OCI-LY3 (cell line): ENCODE data around the gene TTLL9.

Source experiments
- H2AFZ ChIP-seq: fragments of 200-600, 300-600 bp; shearing (Covaris generic); 2 replicates; pipeline ENCODE4 v1.6.0; 2014; ENCODE audit warnings: antibody characterized with exemption, low read depth, low read length
- H3K27ac ChIP-seq: fragments of 200-600, 300-600 bp; sonication (generic); 2 replicates; pipeline ENCODE4 v1.5.1; 2014; ENCODE audit warnings: mild to moderate bottlenecking, low read length, moderate library complexity, mixed read lengths
- H3K27me3 ChIP-seq: fragments of 200-600, 300-600 bp; sonication (generic); 2 replicates; pipeline ENCODE4 v1.6.1; 2014; ENCODE audit warnings: low read depth, low read length, mixed read lengths
- H3K36me3 ChIP-seq: fragments of 200-600, 300-600 bp; sonication (generic); replicated peaks from 2 replicates; pipeline ENCODE3; 2014; ENCODE audit warnings: low read depth, low read length, mixed read lengths
- H3K4me1 ChIP-seq: fragments of 300-600, 200-600 bp; sonication (generic); 2 replicates; pipeline ENCODE4 v1.6.1; 2014; ENCODE audit warnings: low read length, mixed read lengths
- H3K4me2 ChIP-seq: fragments of 200-600, 300-600 bp; sonication (generic); 2 replicates; pipeline ENCODE4 v1.6.1; 2014; ENCODE audit warnings: low read length, mixed read lengths
- H3K4me3 ChIP-seq: fragments of 300-600, 200-600 bp; sonication (generic); 2 replicates; pipeline ENCODE4 v1.5.1; 2014; ENCODE audit warnings: antibody characterized with exemption, mild to moderate bottlenecking, low read length, moderate library complexity
- H3K79me2 ChIP-seq: fragments of 300-600, 200-600 bp; shearing (Covaris generic); 2 replicates; pipeline ENCODE4 v1.6.1; 2014; ENCODE audit warnings: mild to moderate bottlenecking, low read length, mixed read lengths
- H3K9ac ChIP-seq: fragments of 300-600, 200-600 bp; shearing (Covaris generic); 2 replicates; pipeline ENCODE4 v1.6.0; 2014; ENCODE audit warnings: mild to moderate bottlenecking, low read length, moderate library complexity
- H3K9me3 ChIP-seq: fragments of 200-600, 300-600 bp; shearing (Covaris generic); 2 replicates; pipeline ENCODE4 v1.6.1; 2014; ENCODE audit warnings: low read length, mixed read lengths; ENCODE audit not compliant: insufficient read depth
- H4K20me1 ChIP-seq: fragments of 200-600, 300-600 bp; sonication (generic); 2 replicates; pipeline ENCODE4 v1.6.1; 2016; ENCODE audit warnings: low read length, mixed read lengths; ENCODE audit not compliant: insufficient read depth
- EZH2phosphoT487 ChIP-seq: fragments of 200-600 bp; shearing (Covaris generic); IDR thresholded peaks from 2 replicates; pipeline ENCODE4 v1.6.1; 2018; ENCODE audit warnings: antibody characterized with exemption, mixed run types, low read depth
- TF ChIP-seq, protein P1 (sequence below): fragments of 200-600, 300-600 bp; sonication (generic); IDR thresholded peaks from 2 replicates; pipeline ENCODE4 v1.5.1; 2014; ENCODE audit warnings: antibody characterized with exemption, low read length, low read depth

The TTLL9 gene

DNA sequence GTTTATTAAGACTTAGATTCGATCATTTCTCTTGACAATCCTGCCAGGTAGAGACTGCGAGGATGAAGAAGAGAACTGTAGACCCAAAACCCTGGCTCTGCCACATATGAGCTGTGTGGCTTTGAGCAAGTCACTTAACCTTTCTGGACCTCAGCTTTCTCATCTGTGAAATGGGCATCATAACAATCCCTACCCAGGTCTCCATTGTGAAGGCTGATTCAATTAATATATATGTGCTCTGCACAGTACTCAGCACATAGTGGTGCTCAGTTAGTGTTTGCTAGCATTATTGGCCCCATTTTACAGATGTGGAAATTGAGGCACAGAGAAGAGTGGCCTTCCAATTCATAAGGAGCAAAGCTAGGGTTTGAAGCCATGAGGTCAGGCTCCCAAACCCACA is 105.4 kb downstream of the TTLL9 start:
- peaks cover 6% of the 10 kb centered on the region; the same call in 1 of the 2 replicates for H4K20me1 ChIP-seq
- no peak overlapping the region for H2AFZ ChIP-seq
- no peaks in the 10 kb centered on the region for H3K79me2 ChIP-seq
- H3K27ac ChIP-seq, result no peak overlapping the region
- H3K9me3 ChIP-seq, result no peaks in the 10 kb centered on the region
- no peak overlapping the region for H3K9ac ChIP-seq
- no peaks in the 10 kb centered on the region for H3K4me1 ChIP-seq
- peaks cover 22% of the 10 kb centered on the region for H3K27me3 ChIP-seq
- no peak overlapping the region for H3K4me3 ChIP-seq
- TF ChIP-seq EZH2phosphoT487, result no peak
- TF ChIP-seq, protein P1, sequence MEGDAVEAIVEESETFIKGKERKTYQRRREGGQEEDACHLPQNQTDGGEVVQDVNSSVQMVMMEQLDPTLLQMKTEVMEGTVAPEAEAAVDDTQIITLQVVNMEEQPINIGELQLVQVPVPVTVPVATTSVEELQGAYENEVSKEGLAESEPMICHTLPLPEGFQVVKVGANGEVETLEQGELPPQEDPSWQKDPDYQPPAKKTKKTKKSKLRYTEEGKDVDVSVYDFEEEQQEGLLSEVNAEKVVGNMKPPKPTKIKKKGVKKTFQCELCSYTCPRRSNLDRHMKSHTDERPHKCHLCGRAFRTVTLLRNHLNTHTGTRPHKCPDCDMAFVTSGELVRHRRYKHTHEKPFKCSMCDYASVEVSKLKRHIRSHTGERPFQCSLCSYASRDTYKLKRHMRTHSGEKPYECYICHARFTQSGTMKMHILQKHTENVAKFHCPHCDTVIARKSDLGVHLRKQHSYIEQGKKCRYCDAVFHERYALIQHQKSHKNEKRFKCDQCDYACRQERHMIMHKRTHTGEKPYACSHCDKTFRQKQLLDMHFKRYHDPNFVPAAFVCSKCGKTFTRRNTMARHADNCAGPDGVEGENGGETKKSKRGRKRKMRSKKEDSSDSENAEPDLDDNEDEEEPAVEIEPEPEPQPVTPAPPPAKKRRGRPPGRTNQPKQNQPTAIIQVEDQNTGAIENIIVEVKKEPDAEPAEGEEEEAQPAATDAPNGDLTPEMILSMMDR, result no peak
- H3K4me2 ChIP-seq, result no peak overlapping the region
- no peaks in the 10 kb centered on the region for H3K36me3 ChIP-seq

DNA sequence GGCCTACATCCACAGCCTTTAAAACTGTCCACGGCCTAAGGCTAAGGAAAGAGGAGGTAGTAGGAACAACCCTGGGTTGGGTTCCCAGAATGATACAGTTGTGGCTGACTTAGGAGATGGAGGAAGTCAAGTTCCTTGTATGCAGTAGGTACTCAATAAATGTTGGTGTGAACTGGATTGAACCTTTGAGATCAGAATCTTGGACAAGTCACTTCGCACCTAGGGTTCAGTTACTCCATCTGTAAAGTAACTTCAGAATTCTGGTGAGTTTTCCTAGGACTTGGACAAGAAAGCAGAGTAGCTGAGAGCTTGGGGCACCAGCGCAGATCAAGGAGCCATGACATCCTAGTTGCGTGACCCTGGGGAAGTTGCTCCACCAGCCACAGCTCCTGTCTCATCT is 106.6 kb downstream of the TTLL9 start:
- Histone ChIP-seq H3K27me3 (peaks cover 18% of the 10 kb centered on the region), H2AFZ (no peak overlapping the region), H3K79me2 (no peaks in the 10 kb centered on the region), H3K9me3 (no peaks in the 10 kb centered on the region), H3K4me1 (no peaks in the 10 kb centered on the region), H3K4me2 (no peak overlapping the region), H3K4me3 (no peak overlapping the region), H3K27ac (no peak overlapping the region), H3K36me3 (no peaks in the 10 kb centered on the region), H3K9ac (no peak overlapping the region), H4K20me1 (0 out of 2 replicates have a peak, but pooled peaks cover 6% of the 10 kb centered on the region)
- TF ChIP-seq, protein P1, result no peak
- TF ChIP-seq EZH2phosphoT487, result no peak

DNA sequence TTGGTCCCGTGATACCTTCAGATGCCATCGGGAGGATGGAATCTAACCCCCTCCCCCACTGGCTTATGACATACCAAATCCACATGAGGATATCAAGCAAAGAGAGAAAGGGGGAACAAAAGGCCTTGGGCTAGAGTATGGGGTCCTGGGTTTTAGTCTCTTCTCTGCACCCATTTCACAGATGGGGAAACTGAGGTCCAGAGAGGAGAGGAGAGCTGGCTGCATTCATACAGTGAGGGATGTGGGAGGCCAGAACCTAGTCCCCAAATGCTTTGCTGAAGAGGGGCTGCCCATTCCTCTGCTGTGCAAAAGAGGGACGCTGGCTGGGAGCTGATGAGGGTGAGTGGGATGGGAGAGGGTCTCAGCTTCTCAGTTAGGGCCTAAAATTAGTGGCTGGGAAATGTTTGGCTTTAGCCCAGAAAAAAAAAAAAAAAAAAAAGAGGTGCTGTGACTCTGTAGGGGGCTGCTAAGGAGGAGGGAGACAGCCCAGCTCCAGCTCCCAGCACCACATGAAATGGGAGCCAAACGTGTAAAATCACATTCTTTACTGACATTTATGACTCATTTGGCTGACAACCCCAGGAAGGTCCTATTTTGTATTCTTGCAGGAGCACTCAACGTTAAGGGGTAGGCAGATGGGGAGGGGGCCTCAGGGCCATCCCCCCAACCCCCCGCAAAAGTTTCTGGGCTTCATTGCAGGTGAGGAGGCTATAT is 109.4 kb downstream of the TTLL9 start:
- Histone ChIP-seq H3K9ac (no peak overlapping the region), H3K4me3 (no peak overlapping the region), H3K4me2 (no peak overlapping the region), H3K27me3 (peaks cover 8% of the 10 kb centered on the region), H4K20me1 (no peaks in the 10 kb centered on the region), H3K9me3 (no peaks in the 10 kb centered on the region), H3K36me3 (no peaks in the 10 kb centered on the region), H3K27ac (no peak overlapping the region), H3K4me1 (no peaks in the 10 kb centered on the region), H3K79me2 (no peaks in the 10 kb centered on the region), H2AFZ (no peak overlapping the region)
- no peak for TF ChIP-seq EZH2phosphoT487
- TF ChIP-seq, protein P1, result no peak

DNA sequence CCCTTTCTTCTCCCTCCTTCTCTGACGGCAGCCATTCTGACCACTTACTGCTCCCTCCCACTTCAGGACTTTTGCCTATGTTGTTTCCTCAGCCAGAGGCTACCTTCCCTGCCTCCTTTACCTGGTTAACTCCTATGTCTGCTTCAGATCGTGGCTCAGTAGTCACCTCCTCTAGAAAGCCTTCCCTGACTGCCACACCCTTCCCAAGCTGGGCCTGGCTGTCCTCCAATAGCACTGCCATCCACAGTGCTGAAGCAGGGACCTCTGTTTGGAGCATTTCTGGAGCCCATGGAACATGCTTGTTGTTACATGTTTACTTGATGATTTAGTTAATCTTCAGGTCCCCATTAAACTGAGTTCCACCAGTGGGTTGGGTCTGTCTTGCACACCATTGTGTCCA is 111.3 kb downstream of the TTLL9 start:
- H4K20me1 ChIP-seq, result no peaks in the 10 kb centered on the region
- H2AFZ ChIP-seq, result no peak overlapping the region
- H3K79me2 ChIP-seq, result no peaks in the 10 kb centered on the region
- H3K36me3 ChIP-seq, result no peaks in the 10 kb centered on the region
- no peak for TF ChIP-seq EZH2phosphoT487
- TF ChIP-seq, protein P1, result no peak
- H3K9me3 ChIP-seq, result no peaks in the 10 kb centered on the region
- H3K27me3 ChIP-seq, result peaks cover 6% of the 10 kb centered on the region
- no peak overlapping the region for H3K27ac ChIP-seq
- no peak overlapping the region for H3K4me3 ChIP-seq
- H3K4me1 ChIP-seq, result no peaks in the 10 kb centered on the region
- H3K9ac ChIP-seq, result no peak overlapping the region
- H3K4me2 ChIP-seq, result no peak overlapping the region
